ENCODE data around the gene SHROOM2.
"Not testable (repeated sequence)": the region's sequence is repeated elsewhere in the genome, so short reads cannot be mapped to it uniquely, and the experiment has no call there.

GRCh38 chrX:9858684-9859083 lies 72.5 kb downstream of the SHROOM2 start:
- TF ChIP-seq POLR2A, CTCF (IDR thresholded peaks at IDR 0.05): not testable (repeated sequence)
